HuH-7.5 (cell line): Measurements from ENCODE around the gene ALDOA.

Experiments used
- DNase-seq: peaks from one replicate; pipeline ENCODE4 v3.0.0; 2011; ENCODE audit warnings: low spot score

Gene ALDOA

DNA sequence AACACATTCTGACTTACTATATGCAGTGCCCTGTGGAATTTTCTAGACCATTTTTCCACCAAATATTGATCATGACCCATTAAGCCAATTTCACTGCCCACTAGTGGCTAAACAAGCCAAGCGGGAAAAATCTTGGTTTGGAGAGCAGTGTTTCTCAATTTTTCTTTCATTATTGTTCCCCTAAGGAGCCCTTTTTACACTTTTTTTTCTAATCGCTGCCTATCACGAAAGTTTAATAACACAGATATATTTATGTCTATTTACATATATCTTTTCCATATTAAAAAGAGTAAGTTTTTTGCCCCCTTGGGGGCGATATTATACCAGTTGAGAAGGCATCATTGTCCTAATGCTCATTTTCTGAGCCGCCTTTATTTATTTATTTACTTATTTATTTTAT, 23.7 kb upstream of the ALDOA start:
- no peak for DNase-seq

DNA sequence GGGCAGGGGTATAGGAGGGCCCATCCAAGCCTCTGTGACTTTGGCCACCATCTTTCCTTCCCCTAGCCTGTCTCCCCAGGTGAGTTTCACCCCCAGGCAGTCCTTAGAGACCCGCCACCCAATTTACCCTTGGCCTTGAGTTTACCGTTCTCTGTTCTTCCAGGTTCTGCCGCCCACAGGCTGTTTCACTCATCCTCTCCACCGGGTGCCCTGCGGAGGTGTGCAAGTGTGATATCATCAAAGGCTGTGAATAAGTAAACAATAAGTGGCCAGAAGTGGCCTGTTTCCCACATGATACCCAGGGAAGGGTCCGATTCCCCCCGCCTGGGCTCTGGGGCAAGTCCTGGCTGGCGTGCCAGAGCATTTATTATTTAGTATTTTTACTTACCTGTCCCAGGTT, 19.4 kb upstream of the ALDOA start:
- DNase-seq, result no peak

DNA sequence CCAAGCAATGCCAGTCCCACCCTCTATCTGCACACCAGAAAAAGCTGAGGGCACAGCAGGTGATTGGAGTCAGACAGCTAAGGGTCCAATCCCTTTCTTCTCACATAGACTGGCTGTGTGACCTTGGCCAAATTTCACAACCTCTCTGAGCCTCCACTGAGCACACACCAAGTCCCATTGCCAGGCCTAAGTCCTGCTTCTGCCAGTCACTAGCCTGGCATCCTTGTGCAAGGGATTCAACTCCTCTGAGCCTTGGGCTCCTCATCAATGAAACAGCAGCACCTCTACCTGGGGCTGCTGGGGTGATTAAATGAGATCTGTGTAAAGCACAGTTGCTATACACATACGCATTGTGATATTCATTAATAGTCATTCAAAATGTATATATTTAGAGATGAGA, 19.0 kb upstream of the ALDOA start:
- DNase-seq, result no peak

DNA sequence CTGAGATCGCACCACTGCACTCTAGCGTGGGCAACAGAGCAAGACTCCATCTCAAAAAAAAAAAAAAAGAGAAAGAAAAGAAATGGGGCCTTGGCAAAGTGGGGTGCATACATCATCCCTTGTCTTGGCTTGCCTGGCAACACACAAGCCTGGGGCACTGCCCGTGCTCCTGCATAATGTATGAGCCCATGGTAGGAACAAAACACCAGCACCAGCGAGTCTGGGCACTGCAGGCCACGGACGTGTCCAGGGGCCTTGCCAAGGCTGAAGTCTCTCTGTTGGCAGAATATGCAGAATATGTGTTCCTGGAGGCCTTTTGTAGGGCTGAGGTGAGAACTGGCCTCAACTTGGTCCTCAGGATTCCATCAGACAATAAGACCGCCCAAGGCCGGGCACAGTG, 15.7 kb upstream of the ALDOA start:
- DNase-seq, result no peak

DNA sequence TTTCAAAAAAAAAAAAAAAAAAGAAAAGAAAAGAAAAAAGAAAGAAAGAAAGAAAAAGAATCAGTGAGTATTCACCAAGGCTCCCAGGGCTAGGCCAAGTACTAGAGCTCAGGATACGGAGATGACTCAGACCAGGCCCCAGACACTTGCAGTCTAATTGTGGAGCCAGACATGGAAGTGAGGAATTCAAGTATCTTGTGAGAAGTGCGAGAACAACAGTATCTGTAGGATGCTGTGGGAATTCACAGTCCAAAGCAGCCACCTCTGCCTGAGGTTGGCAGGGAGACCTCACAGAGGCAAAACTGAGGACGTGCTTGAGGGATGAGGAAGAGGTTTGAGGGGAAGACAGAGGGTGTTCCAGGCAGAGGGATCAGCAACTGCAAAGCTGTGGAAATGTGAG, 14.0 kb upstream of the ALDOA start:
- no peak for DNase-seq

DNA sequence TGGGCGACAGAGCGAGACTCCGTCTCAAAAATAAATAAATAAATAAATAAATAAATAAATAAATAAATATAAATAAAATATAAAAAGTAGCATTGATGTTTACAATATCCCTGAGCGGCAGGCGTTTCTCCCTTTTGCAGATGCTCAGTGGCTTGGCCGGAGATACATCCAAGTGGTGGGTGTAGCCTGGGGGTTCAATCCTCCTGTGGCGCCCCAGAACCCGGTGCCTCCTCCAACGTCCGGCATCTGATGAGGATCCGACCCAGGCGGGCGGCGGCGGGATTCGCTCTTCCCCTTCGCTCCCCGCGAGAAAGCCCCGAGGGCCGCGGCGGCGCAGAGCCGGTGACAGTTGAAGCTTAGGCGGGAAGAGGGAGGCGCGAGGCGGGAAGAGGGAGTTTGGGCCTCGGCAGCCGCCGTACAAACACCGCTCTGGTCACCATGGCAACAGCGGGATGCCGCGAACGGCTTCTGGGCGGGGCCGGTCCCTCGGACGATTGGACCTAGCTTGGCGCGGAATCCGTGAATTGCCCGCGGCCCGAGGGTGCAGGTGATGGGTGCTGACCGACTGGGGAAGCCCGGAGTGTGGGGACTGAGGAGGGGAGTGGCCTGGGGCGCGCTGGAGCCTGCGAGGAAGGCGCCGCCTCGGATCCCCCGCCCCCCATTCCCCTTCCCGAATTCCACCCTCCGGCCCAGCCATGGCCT, 12.7 kb upstream of the ALDOA start:
- peak; percentile 84 for DNase-seq

DNA sequence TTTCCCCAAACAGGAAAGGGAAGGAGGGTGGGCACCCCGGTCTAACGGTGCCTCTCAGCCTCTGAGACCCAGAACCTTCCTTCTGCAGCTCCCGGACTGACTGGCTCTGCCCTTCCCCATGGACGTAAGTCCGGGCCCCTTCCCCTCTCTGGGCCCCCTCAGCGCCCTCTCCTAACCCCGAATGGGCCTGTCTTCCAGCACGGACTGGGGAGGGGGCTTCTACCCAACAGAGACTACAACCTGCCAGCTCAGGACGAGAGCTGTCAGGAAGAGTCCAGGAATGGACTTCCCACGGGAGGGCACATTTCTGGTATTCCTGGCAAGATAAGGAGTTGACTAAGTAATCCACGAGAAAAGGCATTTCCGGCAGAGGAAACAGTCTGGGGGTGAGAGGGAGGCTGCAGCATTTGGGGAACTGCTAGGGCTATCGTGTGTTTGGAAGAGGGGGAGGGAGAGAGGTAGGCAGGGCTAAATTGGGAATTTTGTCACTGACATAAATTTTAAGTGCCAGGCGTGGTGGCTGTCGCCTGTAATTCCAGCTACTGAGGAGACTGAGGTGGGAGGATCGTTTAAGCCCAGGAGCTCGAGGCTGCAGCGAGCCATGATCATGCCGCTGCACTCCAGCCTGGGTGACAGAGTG, 12.1 kb upstream of the ALDOA start:
- DNase-seq, result no peak

DNA sequence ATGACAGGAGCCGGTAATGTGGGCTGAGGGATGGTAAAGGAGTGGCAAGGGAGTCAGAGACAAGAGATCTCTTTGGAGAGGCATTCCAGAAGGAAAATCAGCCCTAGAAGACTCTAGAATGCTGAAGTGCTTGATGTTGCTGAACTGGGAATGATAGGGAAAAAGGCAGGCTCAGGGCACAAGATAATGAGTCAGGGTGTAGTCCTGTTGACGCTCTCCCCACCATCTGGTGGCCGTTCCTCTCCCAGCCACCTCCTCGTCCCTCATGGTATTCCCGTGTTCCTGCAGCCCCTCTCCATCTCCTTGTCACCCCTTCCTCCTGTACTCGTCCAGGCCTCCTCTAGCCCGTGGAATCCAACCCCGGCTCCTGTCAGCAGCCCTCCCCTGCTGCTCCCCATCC, 11.1 kb upstream of the ALDOA start:
- DNase-seq, result no peak

DNA sequence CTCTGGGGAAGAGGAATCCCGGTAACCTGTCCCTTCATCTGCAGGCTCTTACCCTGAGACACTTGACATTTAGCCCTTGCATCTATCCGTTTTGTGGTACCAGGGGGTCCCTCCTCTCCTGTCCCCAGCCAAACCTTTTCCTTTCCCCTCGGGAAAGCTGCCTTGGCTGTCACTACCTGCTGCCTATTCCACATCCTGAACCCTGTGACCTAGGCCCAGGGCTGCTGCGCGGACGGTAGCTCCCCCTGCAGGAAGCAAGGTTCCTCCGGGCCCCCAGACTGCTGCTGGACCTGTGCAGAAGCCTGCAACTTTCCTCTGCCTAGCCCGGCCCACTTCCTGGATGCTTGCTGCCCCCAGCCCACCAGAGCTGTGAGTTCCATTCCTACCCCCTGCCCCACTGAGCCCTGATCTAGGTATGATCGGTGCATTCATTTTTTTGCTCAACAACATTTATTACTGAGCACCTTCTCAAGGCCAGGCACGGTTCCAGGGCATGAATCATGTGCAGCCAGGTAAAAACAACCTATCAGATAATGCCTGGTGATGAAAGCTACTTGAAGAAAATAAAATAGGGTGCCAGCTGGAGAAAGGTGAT, 10.5 kb upstream of the ALDOA start:
- DNase-seq, result peak; percentile 75

DNA sequence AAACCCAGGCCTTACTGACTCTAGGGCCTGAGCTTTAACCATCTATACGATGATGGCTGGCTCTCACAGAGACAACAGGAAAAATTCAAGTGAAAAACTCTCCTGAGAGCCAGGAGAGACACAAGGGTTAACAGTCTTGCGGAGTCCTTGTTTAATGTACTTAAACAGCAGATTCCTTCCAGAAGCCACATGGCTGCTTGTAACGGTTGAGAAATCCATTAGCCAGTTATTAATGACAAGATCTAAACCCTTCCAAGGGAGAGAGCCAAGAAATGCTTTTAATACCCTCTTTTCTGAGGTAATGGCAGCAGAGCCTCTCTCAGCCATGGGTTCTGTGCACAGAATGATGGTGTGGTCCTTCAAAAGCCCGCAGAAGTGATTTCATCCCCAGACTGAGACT, 5.2 kb upstream of the ALDOA start:
- DNase-seq, result no peak

DNA sequence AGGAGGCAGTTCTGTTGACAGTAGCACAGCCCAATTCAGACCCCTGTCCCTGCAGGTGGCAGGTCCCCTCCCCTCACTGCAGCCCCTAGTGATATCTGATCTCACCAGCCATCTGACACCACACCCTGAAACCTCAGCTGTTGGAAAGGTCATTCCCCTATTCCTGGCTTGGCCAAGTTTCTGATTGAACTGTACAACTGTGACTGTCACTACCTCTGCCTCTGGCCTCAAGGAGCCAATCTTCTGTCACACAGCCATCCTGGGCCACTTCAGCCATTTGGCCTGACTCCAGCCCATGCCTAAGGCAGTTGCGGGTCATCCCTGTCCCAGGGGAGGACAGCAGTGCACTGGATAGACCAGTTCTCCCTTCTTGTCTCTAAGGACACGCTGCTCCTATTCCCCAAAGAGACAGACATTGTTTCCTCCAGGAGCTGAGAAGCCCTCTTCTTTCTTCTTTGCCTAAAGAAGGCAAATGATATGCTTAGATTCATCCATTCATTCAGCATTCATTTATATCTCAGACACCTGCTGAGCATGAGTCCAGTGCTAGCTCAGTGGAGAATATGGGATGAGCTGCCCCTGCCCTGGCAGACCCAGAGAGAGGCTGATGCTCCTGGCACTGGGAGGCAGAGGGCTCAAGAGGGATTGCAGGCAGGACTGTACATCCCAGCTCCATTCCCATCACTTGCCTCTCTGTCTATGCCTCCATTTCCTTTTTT, 4.6 kb upstream of the ALDOA start:
- DNase-seq, result no peak

DNA sequence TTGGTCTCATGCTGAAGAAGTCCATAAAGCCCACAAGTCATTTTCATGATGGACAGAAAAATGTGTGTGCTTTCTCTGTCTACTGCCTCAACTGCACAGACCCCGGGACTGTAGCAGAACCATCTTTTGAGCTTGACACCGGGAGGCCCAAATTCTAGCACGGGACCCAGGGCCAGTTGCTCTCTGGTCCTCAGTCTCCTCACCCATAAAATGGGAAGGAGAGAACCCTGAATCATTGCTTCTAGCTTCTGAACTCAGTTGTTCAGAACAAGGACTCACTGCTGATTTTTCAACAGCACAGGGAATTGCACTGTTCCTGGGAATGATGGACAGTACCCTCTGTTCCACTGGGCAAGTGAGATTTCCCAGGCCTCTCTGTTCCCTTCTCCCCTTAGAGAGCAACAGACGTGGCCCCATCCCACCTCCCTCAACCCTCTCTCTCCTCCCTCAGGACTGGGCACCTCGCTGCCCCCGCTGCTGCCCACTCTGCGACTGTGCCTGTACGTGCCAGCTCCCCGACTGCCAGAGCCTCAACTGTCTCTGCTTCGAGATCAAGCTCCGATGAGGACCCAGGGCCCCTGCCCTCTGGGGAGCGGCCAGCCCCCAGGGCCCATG, 2.2 kb upstream of the ALDOA start:
- DNase-seq, result no peak

DNA sequence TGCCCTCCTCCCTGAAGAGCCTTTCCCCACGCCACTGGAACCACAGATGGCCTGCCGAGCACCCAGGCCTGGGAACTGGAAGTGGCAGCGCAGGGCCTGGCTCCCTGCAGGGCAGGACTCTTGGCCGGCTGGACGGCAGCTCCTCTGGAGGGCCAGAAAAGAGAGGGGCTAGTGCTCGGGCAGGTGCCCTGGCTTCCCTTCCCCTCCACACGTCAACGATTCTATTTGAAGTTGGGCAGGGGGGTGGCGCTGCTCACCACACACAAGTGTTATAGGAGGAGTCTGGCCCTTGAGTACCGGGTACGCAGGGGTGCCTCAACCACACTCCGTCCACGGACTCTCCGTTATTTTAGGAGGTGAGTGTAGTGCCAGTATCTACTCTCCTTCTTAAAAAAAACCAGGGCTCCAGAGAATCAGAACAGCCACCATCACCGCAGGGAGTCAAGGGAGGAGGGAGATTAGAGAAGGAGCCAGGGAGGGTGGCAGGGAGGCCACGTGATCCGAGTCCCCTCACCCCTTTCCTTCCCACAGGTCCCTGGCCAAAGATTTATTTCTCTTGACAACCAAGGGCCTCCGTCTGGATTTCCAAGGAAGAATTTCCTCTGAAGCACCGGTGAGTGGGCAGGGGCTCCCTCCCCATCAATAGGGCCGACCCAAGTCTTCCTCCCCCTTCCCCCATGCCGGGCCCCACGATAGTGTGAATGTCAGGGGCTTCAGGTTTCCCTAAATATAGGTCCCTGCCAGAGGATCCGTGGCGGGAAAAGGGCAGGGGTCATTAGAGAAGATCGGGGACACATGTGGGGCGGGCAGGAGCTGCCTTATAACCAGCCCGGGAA, 1.4 kb upstream of the ALDOA start:
- DNase-seq, result peak; percentile 61

DNA sequence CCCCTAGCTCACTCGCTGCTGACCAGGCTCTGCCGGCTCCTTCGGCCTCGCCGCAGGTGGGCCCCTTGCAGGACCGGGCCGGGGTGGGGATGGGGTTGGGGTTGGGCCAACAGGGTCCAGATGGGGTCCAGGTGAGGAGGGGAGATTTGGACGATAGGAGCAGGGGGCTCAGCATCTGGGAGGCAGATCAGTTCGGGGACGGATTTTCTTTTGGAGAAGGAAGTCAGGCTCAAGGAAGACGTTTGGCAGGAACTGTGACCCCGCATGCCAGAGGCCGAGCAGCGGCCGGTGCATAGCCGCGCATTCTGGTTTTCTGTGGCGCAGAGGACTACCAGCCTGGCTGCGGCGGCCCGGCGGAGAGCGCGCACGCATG, 845 bp upstream of the ALDOA start:
- DNase-seq, result no peak

DNA sequence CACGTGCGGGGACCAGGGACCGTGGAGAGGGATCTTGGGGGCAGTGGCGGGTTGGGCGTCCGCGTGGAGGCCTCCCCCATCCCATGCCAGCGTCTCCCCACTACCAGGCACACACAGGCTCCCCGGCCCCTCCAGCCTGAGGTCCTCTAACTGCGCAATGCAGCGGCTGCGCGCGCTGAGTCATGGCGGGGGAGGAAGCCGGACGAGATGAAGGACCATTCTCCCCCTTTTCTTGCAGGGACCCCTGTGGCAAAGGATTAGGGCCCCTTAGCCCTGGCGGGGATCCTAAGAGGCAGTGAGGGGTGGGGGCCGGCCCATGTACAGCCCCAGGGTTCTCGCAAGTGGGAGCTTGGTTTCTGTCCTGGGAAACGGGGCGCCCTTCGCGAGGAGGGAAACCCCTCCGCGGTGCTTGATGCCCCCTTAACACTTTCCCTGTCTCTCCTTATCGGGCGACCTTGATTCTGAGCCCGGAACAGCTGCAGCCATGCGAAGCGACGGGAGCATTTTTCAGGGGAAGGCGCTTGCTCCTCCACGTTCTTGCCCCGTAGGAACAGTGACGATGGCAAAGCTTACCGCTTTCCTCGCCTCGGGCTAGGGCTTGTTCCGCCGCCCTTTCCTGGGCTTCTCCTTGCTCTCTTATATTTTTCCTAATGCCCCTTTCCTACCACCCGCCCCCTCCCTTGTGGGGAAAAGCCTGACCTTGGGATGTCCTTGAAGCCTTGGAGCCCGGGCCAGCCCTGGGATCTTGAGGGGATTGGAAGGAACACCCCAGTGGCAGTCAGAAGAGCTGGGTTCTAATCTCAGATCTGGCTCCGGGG, 592 bp downstream of the ALDOA start:
- DNase-seq, result no peak

DNA sequence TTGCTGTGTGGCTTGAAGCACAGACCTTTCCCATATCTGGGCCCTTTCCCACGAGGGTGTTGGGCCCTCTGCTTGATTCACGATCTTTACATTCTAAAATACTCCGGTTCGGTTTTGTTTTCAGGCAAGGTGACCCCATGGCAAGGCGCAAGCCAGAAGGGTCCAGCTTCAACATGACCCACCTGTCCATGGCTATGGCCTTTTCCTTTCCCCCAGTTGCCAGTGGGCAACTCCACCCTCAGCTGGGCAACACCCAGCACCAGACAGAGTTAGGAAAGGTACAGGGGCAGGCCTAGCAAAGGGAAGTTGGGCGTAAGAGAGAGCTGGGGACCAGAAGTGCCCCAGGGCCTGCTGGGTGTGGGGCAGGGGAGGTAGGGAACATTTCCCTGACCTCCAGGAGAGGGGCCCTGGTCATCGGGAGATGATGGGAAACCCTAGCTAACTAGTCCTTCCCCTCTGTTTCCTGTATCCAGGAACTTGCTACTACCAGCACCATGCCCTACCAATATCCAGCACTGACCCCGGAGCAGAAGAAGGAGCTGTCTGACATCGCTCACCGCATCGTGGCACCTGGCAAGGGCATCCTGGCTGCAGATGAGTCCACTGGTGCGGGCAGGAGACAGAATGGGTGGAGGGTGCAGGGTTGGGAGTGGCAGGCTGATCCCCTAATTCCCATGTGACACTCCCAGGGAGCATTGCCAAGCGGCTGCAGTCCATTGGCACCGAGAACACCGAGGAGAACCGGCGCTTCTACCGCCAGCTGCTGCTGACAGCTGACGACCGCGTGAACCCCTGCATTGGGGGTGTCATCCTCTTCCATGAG, 1.4 kb downstream of the ALDOA start:
- no peak for DNase-seq

DNA sequence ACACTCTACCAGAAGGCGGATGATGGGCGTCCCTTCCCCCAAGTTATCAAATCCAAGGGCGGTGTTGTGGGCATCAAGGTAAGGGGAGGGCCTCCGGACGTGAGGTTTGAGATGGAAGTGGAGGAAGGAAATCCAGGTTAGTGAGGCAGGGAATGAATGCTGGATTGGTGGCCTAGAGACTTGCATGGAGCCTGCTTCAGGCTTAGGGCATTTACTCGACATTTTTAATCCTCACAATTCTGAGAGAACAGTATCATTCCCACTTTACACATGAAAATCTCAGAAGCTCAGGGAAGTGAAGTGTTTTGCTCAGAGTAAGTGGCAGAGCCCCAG, 2.0 kb downstream of the ALDOA start:
- no peak for DNase-seq

DNA sequence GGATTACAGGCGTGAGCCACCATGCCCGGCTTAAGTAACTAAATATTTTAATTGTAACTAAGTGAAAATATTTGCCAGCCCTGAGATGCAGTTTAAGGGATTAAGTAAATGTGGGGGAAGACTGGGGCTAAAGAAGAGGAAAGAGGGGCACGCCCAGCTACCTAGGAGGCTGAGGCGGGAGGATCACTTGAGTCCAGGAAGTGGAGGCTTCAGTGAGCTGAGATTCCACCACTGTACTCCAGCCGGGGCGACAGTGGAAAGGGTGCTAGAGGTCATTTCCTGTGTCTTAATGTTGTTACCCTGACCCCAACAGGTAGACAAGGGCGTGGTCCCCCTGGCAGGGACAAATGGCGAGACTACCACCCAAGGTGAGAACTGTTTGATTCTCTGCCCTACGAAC, 2.8 kb downstream of the ALDOA start:
- DNase-seq, result no peak

DNA sequence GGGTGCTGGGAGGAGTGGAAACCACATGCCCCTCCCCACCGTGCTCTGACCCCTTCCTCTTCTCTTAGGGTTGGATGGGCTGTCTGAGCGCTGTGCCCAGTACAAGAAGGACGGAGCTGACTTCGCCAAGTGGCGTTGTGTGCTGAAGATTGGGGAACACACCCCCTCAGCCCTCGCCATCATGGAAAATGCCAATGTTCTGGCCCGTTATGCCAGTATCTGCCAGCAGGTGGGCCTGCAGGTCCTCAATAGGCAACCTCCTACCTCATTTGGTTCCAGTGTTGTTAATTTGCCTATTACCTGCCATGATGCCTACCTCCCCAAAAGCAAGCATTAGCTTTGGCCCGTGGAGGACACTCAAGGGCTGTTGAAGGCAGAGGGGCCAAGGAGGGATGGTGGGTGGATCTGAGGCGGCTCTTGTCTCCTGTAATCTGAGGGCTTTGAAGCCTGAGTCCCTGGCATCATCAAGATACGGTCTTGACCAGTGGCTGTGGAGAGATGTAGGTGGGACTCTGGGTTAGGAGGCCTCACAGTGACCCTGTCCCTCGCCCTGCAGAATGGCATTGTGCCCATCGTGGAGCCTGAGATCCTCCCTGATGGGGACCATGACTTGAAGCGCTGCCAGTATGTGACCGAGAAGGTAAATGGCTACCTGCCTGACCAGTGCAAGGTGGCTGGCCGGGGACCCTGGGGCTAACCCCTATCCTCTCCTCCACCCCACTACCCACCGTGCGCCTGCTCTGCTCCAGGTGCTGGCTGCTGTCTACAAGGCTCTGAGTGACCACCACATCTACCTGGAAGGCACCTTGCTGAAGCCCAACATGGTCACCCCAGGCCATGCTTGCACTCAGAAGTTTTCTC, 3.4 kb downstream of the ALDOA start:
- DNase-seq, result no peak
